ENCODE results near the gene CHST3. TPM values are rescaled to one million over a fixed set of nuclear protein-coding genes. Genes with fewer than 3 reads are reported as not detected.
"Not testable (repeated sequence)": the region's sequence is repeated elsewhere in the genome, so short reads cannot be mapped to it uniquely, and the experiment has no call there.

Gene CHST3, protein sequence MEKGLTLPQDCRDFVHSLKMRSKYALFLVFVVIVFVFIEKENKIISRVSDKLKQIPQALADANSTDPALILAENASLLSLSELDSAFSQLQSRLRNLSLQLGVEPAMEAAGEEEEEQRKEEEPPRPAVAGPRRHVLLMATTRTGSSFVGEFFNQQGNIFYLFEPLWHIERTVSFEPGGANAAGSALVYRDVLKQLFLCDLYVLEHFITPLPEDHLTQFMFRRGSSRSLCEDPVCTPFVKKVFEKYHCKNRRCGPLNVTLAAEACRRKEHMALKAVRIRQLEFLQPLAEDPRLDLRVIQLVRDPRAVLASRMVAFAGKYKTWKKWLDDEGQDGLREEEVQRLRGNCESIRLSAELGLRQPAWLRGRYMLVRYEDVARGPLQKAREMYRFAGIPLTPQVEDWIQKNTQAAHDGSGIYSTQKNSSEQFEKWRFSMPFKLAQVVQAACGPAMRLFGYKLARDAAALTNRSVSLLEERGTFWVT
- total RNA-seq (15.4 and 22.5 TPM in 2 replicates), polyA plus RNA-seq (1.9 and 4.8 TPM in 2 replicates)

GRCh38 chr10:71964098-71964742 lies at the start of gene CHST3:
Gene CHST3, plus strand, starts transcription at chr10:71964395. Its CDS starts 41,448 bp downstream, at chr10:72005843.
- Histone ChIP-seq H3K36me3 (no peaks in the 10 kb centered on the region), H3K9me3 (ENCODE audit: low read depth) (no peaks in the 10 kb centered on the region), H3K27me3 (no peaks in the 10 kb centered on the region), H3K4me1 (ENCODE audit: low read depth) (peaks cover 12% of the 10 kb centered on the region), H3K4me3 (peak within 1 kb of the TSS; percentile 56), H3K27ac (peak within 1 kb of the TSS; percentile 67)
- TF ChIP-seq CTCF (IDR thresholded peaks at IDR 0.05; ENCODE audit: low read depth, low read length) = no peak
- DNase-seq (ENCODE audit: low read depth in 1 of 2, low spot score in 1 of 2) = peak; percentile 77 to 83

- no peak overlapping the region for H3K27ac ChIP-seq
- H3K36me3 ChIP-seq = no peaks in the 10 kb centered on the region
- no peaks in the 10 kb centered on the region for H3K4me1 ChIP-seq (ENCODE audit: low read depth)
- no peaks in the 10 kb centered on the region for H3K27me3 ChIP-seq
- H3K9me3 ChIP-seq (ENCODE audit: low read depth) = no peaks in the 10 kb centered on the region
- DNase-seq (ENCODE audit: low read depth in 1 of 2, low spot score in 1 of 2) = no peak
- TF ChIP-seq CTCF (IDR thresholded peaks at IDR 0.05; ENCODE audit: low read depth, low read length) = no peak
- H3K4me3 ChIP-seq = no peak overlapping the region
Measured at GRCh38 chr10:71916827-71917226, 47.4 kb upstream of the CHST3 start.

GRCh38 chr10:71918992-71919391 lies 45.2 kb upstream of the CHST3 start:
- H3K9me3 ChIP-seq (ENCODE audit: low read depth) = no peaks in the 10 kb centered on the region

GRCh38 chr10:71919956-71920539 lies 44.1 kb upstream of the CHST3 start:
- DNase-seq (ENCODE audit: low read depth in 1 of 2, low spot score in 1 of 2); H3K9me3 ChIP-seq (ENCODE audit: low read depth): not testable (repeated sequence)

More at GRCh38 chr10:71918992-71919391, 45.2 kb upstream of the CHST3 start:
- Histone ChIP-seq H3K27ac (no peak overlapping the region), H3K27me3 (no peaks in the 10 kb centered on the region), H3K4me1 (ENCODE audit: low read depth) (no peaks in the 10 kb centered on the region), H3K36me3 (no peaks in the 10 kb centered on the region), H3K4me3 (no peak overlapping the region)
- no peak for DNase-seq (ENCODE audit: low read depth in 1 of 2, low spot score in 1 of 2)
- TF ChIP-seq CTCF (IDR thresholded peaks at IDR 0.05; ENCODE audit: low read depth, low read length) = no peak

DNA sequence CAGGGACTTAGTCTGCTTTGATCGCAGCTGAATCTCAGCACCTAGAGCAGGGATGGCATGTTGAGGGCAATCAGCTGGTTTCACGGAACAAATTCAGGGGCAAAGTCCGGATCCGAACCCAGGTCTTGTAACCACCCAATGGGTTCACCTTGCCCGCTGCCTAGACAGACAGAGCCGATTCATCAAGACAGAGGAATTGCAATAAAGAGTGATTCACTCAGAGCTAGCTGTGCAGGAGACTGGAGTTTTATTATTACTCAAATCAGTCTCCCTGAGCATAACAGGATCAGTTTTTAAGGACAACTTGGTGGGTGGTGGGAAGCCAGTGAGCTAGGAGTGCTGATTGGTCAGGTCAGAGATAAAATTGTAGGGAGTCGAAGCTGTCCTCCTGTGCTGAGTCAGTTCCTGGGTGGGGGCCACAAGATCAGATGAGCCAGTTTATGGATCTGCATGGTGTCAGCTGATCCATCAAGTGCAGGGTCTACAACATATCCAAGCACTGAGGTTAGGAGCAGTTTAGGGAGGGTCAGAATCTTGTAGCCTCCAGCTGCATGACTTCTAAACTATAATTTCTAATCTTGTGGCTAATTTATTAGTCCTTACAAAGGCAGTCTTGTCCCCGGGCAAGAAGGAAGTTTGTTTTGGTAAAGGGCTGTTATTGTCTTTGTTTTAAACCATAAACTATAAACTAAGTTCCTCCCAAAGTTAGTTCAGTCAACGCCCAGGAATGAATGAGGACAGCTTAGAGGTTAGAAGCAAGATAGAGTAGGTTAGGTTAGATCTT lies 43.5 kb upstream of the CHST3 start:
- no peaks in the 10 kb centered on the region for H3K9me3 ChIP-seq (ENCODE audit: low read depth)
- no peak for TF ChIP-seq CTCF (IDR thresholded peaks at IDR 0.05; ENCODE audit: low read depth, low read length)
- H3K36me3 ChIP-seq = no peaks in the 10 kb centered on the region
- H3K4me3 ChIP-seq = no peak overlapping the region
- peak in 1 of 2 donors; percentile 45 for DNase-seq (ENCODE audit: low read depth in 1 of 2, low spot score in 1 of 2)
- H3K4me1 ChIP-seq (ENCODE audit: low read depth) = no peaks in the 10 kb centered on the region
- no peak overlapping the region for H3K27ac ChIP-seq
- H3K27me3 ChIP-seq = no peaks in the 10 kb centered on the region

More at GRCh38 chr10:71919956-71920539, 44.1 kb upstream of the CHST3 start:
- not testable (repeated sequence) for H3K27me3 ChIP-seq; H3K4me3 ChIP-seq; H3K27ac ChIP-seq; H3K36me3 ChIP-seq; H3K4me1 ChIP-seq (ENCODE audit: low read depth)
